AG08395 (cell line): ENCODE measurements around the gene XPO5.
"Not testable (repeated sequence)": the region's sequence is repeated elsewhere in the genome, so short reads cannot be mapped to it uniquely, and the experiment has no call there.

Source experiments
- DNase-seq: peaks from one replicate; pipeline ENCODE4 v3.0.0; 2012; ENCODE audit warnings: mixed read lengths, low spot score

The XPO5 gene

GRCh38 chr6:43517505-43518357, 58.1 kb downstream of the XPO5 start:
- DNase-seq, result no peak

- peak; percentile 100 for DNase-seq
These were observed 58.9 kb downstream of the XPO5 start, which contains the start of the genes POLR1C and YIPF3 for GRCh38 chr6:43516697-43517504. POLR1C (plus strand) TSS chr6:43517089; CDS start chr6:43517110, 21 bp downstream. YIPF3 (minus strand) TSS chr6:43516926; CDS start chr6:43516807, 119 bp downstream.

GRCh38 chr6:43516367-43516696, 59.5 kb downstream of the XPO5 start:
- peak; percentile 15 for DNase-seq

- no peak for DNase-seq
These were observed 60.0 kb downstream of the XPO5 start for GRCh38 chr6:43515808-43516207.

GRCh38 chr6:43511824-43512415, 63.9 kb downstream of the XPO5 start:
- no peak for DNase-seq

GRCh38 chr6:43510827-43511163, 65.0 kb downstream of the XPO5 start:
- no peak for DNase-seq

GRCh38 chr6:43509984-43510826, 65.6 kb downstream of the XPO5 start, which contains the start of gene LRRC73:
LRRC73 (minus strand) TSS chr6:43510346; CDS start chr6:43509785, 561 bp downstream.
- peak; percentile 89 for DNase-seq

GRCh38 chr6:43509142-43509983, 66.5 kb downstream of the XPO5 start:
- no peak for DNase-seq

GRCh38 chr6:43508481-43509141, 67.2 kb downstream of the XPO5 start:
- no peak for DNase-seq

- DNase-seq, result peak; percentile 84
These were observed 69.0 kb downstream of the XPO5 start for GRCh38 chr6:43506667-43507471.

GRCh38 chr6:43506171-43506570, 69.7 kb downstream of the XPO5 start:
- DNase-seq, result no peak

- no peak for DNase-seq
These were observed 70.1 kb downstream of the XPO5 start for GRCh38 chr6:43505718-43506117.

GRCh38 chr6:43504756-43505593, 70.9 kb downstream of the XPO5 start:
- DNase-seq, result no peak

- no peak for DNase-seq
These were observed 72.4 kb downstream of the XPO5 start for GRCh38 chr6:43503443-43503842.

- DNase-seq, result no peak
These were observed 73.2 kb downstream of the XPO5 start for GRCh38 chr6:43502666-43503065.

- DNase-seq, result no peak
These were observed 74.9 kb downstream of the XPO5 start for GRCh38 chr6:43500921-43501320.

- no peak for DNase-seq
These were observed 76.6 kb downstream of the XPO5 start for GRCh38 chr6:43499028-43499815.

- DNase-seq, result not testable (repeated sequence)
These were observed 77.5 kb downstream of the XPO5 start for GRCh38 chr6:43498291-43498690.
